ENCODE data around the gene CRYBG2. TPM values are rescaled to one million over a fixed set of nuclear protein-coding genes. Genes with fewer than 3 reads are reported as not detected.

Gene CRYBG2
- total and polyA plus RNA-seq, 2 of the 8 experiments (the other 6 are each of a cell fraction or from before 2014, with no cell fraction given) = 14.2 to 17.0 TPM

GRCh38 chr1:26328597-26328996 lies 25.3 kb downstream of the CRYBG2 start:
- Histone ChIP-seq H2BK20ac (ENCODE audit: low read length) (no peak overlapping the region), H3K27me3 (replicated peaks in 1 of 4; ENCODE audit: control insufficient read depth in 3 of 4, extremely low read depth in 1 of 4, insufficient read depth in 3 of 4, low read length in 3 of 4) (no peaks in the 10 kb centered on the region), H3K18ac (ENCODE audit: extremely low read depth, low read length) (no peak overlapping the region), H4K5ac (ENCODE audit: insufficient read length, low read depth, low read length) (no peak overlapping the region), H3K14ac (ENCODE audit: insufficient read length) (no peak overlapping the region), H3K36me3 (ENCODE audit: control insufficient read depth in 2 of 4, insufficient read depth in 4 of 4, low read length in 3 of 4) (peaks cover 5 to 21% (median 20%) of the 10 kb centered on the region in 4 experiments; a peak in 6 of 8 replicates), H3K79me1 (ENCODE audit: low read depth, low read length) (no peaks in the 10 kb centered on the region), H2BK12ac (ENCODE audit: low read depth, low read length) (no peak overlapping the region), H3K56ac (replicated peaks; ENCODE audit: insufficient read length, low read depth, low read length) (no peak overlapping the region), H3K27ac (ENCODE audit: low read depth, low read length) (peak overlapping the region; percentile 20; the same call in 1 of the 2 replicates), H4K8ac (ENCODE audit: extremely low read depth, insufficient read depth, low read length) (no peak overlapping the region), H4K20me1 (replicated peaks in 1 of 2; ENCODE audit: control insufficient read depth in 1 of 2, insufficient read depth in 2 of 2, low read length in 2 of 2) (peaks cover 0 to 2% of the 10 kb centered on the region in 2 experiments), H3K4ac (replicated peaks; ENCODE audit: insufficient read length, low read depth, low read length) (no peak overlapping the region), H2BK120ac (replicated peaks; ENCODE audit: low read depth, low read length) (no peak overlapping the region), H3K9me3 (ENCODE audit: insufficient read depth in 2 of 2, low read depth in 1 of 2, low read length in 1 of 2) (no peaks in the 10 kb centered on the region), H4K91ac (replicated peaks; ENCODE audit: insufficient read length, low read length) (no peak overlapping the region), H3K9ac (replicated peaks in 1 of 4; ENCODE audit: extremely low read depth in 1 of 4, low read depth in 3 of 4, low read length in 3 of 4) (no peak overlapping the region), H2BK15ac (ENCODE audit: low read length) (no peak overlapping the region), H3K79me2 (ENCODE audit: control insufficient read depth in 1 of 2, insufficient read depth in 2 of 2, low read length in 2 of 2) (no peaks in the 10 kb centered on the region), H2BK5ac (ENCODE audit: low read depth, low read length) (0 out of 2 replicates have a peak overlapping the region, but pooled peaks have one; percentile 35), H2AFZ (ENCODE audit: low read length) (no peak overlapping the region), H3K23me2 (ENCODE audit: low read depth, low read length) (no peaks in the 10 kb centered on the region), H3K4me1 (replicated peaks in 1 of 4; ENCODE audit: control insufficient read depth in 3 of 4, insufficient read depth in 4 of 4, low read length in 3 of 4) (no peaks in the 10 kb centered on the region), H3K4me3 (ENCODE audit: extremely low read depth in 1 of 4, insufficient read depth in 2 of 4, low read depth in 3 of 4, low read length in 4 of 4) (no peak overlapping the region), H2AK5ac (ENCODE audit: low read depth, low read length) (no peak overlapping the region), H3K23ac (ENCODE audit: insufficient read length) (no peak overlapping the region), H3K4me2 (ENCODE audit: insufficient read depth in 1 of 2, low read depth in 2 of 2, low read length in 2 of 2) (no peak overlapping the region)
- no peak for FAIRE-seq
- no peak for DNase-seq (ENCODE audit: low read depth in 1 of 2, low spot score in 2 of 2)
- WGBS, 2 experiments (ENCODE audit: extremely low coverage in 1 of 2, insufficient coverage in 1 of 2, insufficient read length in 1 of 2, insufficient replicate concordance in 2 of 2, low coverage in 1 of 2, low lambda C conversion rate in 2 of 2, missing lambda C conversion rate in 1 of 2) = 89% methylated on average over 8 of the region's 8 CpGs; no CpG with 5 or more reads in 1 of the 2 experiments
- POLR2A ChIA-PET (ENCODE audit: partially characterized antibody) = interaction anchor here (0.6 to 1.5 kb wide), 4 partner anchors 13 to 101 kb away, joined by 3 to 5 read pairs (median 3); no protein-coding TSS in a partner anchor
- CTCF ChIA-PET (ENCODE audit: partially characterized antibody) = interaction anchor here (0.7 to 57.0 kb wide), 6 partner anchors 10 to 62 kb away, joined by 3 to 1530 read pairs (median 9); partner anchors contain the start of genes CD52, SH3BGRL3 and UBXN11
- TF ChIP-seq, protein P1, sequence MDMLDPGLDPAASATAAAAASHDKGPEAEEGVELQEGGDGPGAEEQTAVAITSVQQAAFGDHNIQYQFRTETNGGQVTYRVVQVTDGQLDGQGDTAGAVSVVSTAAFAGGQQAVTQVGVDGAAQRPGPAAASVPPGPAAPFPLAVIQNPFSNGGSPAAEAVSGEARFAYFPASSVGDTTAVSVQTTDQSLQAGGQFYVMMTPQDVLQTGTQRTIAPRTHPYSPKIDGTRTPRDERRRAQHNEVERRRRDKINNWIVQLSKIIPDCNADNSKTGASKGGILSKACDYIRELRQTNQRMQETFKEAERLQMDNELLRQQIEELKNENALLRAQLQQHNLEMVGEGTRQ (IDR thresholded peaks at IDR 0.05; ENCODE audit: low read length) = no peak
- TF ChIP-seq RBBP5 (IDR thresholded peaks at IDR 0.05; ENCODE audit: borderline replicate concordance, low read depth, low read length) (no peak), GABPA (IDR thresholded peaks at IDR 0.05; ENCODE audit: borderline replicate concordance, insufficient read depth, low read length) (no peak), SIX5 (IDR thresholded peaks at IDR 0.05; ENCODE audit: low read depth, low read length) (no peak), TEAD4 (IDR thresholded peaks at IDR 0.05; ENCODE audit: low read depth, low read length) (no peak), POLR2A (IDR thresholded peaks at IDR 0.05; ENCODE audit: control extremely low read depth in 1 of 2, low read depth in 2 of 2, low read length in 2 of 2) (no peak), POLR2AphosphoS5 (IDR thresholded peaks at IDR 0.05; ENCODE audit: low read depth, low read length) (no peak), BRCA1 (IDR thresholded peaks at IDR 0.05; ENCODE audit: low read depth, low read length) (no peak), MAFK (IDR thresholded peaks at IDR 0.05; ENCODE audit: low read depth, low read length) (no peak), TAF1 (IDR thresholded peaks at IDR 0.05; ENCODE audit: low read depth, low read length) (no peak), SP4 (IDR thresholded peaks at IDR 0.05; ENCODE audit: low read length) (no peak)
- TF ChIP-seq, protein P2, sequence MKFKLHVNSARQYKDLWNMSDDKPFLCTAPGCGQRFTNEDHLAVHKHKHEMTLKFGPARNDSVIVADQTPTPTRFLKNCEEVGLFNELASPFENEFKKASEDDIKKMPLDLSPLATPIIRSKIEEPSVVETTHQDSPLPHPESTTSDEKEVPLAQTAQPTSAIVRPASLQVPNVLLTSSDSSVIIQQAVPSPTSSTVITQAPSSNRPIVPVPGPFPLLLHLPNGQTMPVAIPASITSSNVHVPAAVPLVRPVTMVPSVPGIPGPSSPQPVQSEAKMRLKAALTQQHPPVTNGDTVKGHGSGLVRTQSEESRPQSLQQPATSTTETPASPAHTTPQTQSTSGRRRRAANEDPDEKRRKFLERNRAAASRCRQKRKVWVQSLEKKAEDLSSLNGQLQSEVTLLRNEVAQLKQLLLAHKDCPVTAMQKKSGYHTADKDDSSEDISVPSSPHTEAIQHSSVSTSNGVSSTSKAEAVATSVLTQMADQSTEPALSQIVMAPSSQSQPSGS (IDR thresholded peaks at IDR 0.05; ENCODE audit: low read length) = no peak
